Esophagus (tissue), 2 donors: ENCODE data around the gene PLEKHA1. TPM values are rescaled to one million over a fixed set of nuclear protein-coding genes. Genes with fewer than 3 reads are reported as not detected.

Source experiments
- H3K27ac ChIP-seq, 2 donors: one replicate each; pipeline ENCODE4 v1.5.1; 2013; ENCODE audit warnings: low read depth in 2 of 2, mild to moderate bottlenecking in 2 of 2, inconsistent platforms in 1 of 2, low read length in 1 of 2, moderate library complexity in 1 of 2
- H3K27me3 ChIP-seq, 2 donors: one replicate each; pipeline ENCODE4 v1.6.1; 2013; ENCODE audit warnings: low read length in 2 of 2, control low read depth in 1 of 2, mild to moderate bottlenecking in 1 of 2; ENCODE audit not compliant: insufficient read depth in 2 of 2, control insufficient read depth in 1 of 2
- H3K36me3 ChIP-seq, 2 donors: one replicate each; pipeline ENCODE4 v1.6.1; 2013; ENCODE audit warnings: low read length in 1 of 2; ENCODE audit not compliant: control insufficient read depth in 2 of 2, insufficient read depth in 2 of 2
- H3K4me1 ChIP-seq, 2 donors: one replicate each; pipeline ENCODE4 v1.6.1; 2013; ENCODE audit warnings: low read length in 1 of 2; ENCODE audit not compliant: control insufficient read depth in 2 of 2, insufficient read depth in 2 of 2
- H3K4me3 ChIP-seq, 2 donors: one replicate each; pipeline ENCODE4 v1.5.1; 2013; ENCODE audit warnings: low read length in 2 of 2, mild to moderate bottlenecking in 2 of 2, low read depth in 1 of 2, moderate library complexity in 1 of 2
- H3K9me3 ChIP-seq, 2 donors: one replicate each; pipeline ENCODE4 v1.6.1; 2013; ENCODE audit warnings: mild to moderate bottlenecking in 2 of 2, low read depth in 1 of 2, low read length in 1 of 2, moderate library complexity in 1 of 2; ENCODE audit not compliant: control insufficient read depth in 2 of 2, insufficient read depth in 1 of 2
- WGBS, 2 donors: extraction: QIAGEN DNeasy Blood & Tissue Kit; methylation state at CpG; one replicate each; pipeline ENCODE4 v1.1.7; 2013; 5-methylcytosine and 5-hydroxymethylcytosine counted together
- polyA plus RNA-seq, 2 donors: library from polyadenylated mRNA; stranded (reverse); fragments of 200-250 nt; gene quantifications; one replicate each; pipeline ENCODE4 v1.2.3, GENCODE V29; 2013
- donor health status: healthy with polysubstance abuse.
- donor health status: Bipolar disorder and iron deficiency.

Gene PLEKHA1
- polyA plus RNA-seq, 2 donors: 14.8 to 19.8 TPM

DNA sequence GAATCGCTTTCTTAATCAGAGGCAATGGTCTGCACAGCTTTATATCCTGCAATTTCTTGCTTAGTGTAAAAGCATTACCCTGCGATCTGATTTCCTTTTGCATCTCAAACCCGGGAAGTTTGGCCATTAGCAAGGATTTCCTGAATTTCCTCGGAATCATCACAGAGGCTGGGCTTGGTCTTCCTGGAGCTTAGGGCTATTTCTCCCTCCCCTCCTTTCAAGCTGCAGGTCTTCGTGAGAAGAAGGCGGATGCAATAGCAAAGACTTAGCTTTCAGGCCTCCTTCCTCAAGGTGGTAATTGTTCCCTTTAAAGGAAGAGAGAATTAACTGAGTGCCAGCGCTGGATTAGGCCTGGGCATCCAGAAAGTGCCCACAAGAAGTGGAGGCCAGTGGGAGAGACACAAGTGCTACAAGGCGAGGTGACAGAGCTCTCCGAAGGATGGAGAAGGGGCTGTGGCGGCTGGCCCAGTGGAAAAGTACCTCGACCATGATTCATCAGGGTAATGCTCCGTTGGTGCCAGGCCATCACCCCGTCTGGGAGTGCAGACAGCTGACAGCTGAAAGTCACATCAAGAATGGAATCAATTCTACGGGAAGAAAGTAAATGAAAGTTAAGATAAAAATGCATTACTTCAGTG lies 76.0 kb downstream of the PLEKHA1 start:
- no peaks in the 10 kb centered on the region for H3K27me3 ChIP-seq
- no peak overlapping the region for H3K27ac ChIP-seq
- no peaks in the 10 kb centered on the region for H3K4me1 ChIP-seq
- H3K9me3 ChIP-seq: no peaks in the 10 kb centered on the region
- H3K4me3 ChIP-seq: no peak overlapping the region
- H3K36me3 ChIP-seq: no peaks in the 10 kb centered on the region
- 72 to 73% methylated on average over 14 of the region's 14 CpGs for WGBS, 2 donors

DNA sequence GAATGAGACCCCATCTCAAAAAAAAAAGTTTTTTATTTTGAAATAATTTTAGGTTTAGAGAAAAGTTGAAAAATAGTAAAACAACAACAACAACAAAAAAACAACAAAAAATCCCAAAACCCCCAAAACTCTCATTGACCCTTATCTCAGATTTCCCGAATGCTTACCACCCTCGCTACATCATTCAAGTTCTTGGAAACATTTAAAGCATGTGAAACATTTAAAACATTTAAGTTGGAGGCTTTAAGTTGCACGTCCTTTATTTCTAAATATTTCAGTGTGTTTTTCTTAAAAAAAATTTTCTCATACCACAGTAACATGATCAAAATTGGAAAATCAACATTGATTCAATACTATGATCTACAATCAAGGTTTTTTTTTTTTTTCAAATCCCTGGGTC lies 79.6 kb downstream of the PLEKHA1 start:
- Histone ChIP-seq H3K4me3 (no peak overlapping the region), H3K4me1 (peaks cover 0 to 2% of the 10 kb centered on the region in 2 donors), H3K27ac (no peak overlapping the region), H3K9me3 (no peaks in the 10 kb centered on the region), H3K36me3 (no peaks in the 10 kb centered on the region), H3K27me3 (no peaks in the 10 kb centered on the region)
- 92% methylated on average over 3 of the region's 3 CpGs for whole genome bisulfite sequencing, 2 donors

DNA sequence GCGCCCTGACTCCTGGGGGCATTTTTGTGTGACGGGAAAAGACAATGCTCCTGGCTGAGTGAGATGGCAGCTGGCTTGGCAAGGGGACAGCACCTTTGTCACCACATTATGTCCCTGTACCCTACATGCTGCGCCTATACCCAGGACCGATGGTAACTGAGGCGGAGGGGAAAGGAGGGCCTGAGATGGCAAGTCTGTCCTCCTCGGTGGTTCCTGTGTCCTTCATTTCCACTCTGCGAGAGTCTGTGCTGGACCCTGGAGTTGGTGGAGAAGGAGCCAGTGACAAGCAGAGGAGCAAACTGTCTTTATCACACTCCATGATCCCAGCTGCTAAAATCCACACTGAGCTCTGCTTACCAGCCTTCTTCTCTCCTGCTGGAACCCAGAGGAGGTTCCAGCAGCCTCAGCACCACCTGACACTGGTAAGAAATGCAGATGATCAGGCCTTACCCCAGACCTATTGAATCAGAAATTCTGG lies 80.1 kb downstream of the PLEKHA1 start, which contains the start of gene ARMS2:
TSS of gene ARMS2 (plus strand) at position 51 of the 478 bp plus-strand sequence. CDS start at position 126, 75 bp downstream.
- Histone ChIP-seq H3K4me1 (peaks cover 0 to 2% of the 10 kb centered on the region in 2 donors), H3K27ac (no peak within 1 kb of the TSS), H3K27me3 (no peaks in the 10 kb centered on the region), H3K36me3 (no peaks in the 10 kb centered on the region), H3K4me3 (no peak within 1 kb of the TSS), H3K9me3 (no peaks in the 10 kb centered on the region)
- WGBS, 2 donors: 84 to 89% methylated on average over 7 of the region's 7 CpGs

DNA sequence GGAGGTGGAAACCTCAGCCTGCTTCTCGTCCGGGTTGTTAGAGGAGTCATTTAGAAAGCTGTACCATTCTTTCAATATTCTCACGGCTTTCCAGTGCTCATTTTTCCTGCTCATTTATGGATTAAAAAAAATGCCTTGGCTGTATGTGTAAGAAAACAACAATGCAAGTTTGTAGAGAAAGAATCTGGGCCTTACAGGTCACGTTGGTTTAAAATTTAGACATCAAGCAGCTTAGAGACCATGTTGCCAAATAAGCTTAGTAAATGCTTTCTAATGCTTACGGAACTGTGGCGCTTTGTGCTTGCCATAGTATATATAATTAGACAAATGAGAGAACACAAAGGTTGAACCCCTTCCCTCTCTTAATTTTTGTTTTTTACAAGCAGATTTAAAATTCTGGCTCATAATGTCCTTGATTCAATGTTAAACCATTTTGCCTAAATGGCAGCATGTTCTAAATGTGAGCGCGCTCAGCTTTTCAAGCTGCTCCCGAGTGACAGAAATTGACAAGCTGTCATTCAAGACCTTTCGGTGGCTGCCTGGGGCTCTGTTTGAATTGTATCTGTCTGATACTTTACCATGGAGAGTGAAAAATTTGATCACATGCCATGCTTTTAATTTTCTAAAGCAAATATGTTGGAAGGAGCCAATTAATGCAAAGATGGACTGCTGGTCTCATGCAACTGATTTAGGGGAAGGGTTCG lies 81.0 kb downstream of the PLEKHA1 start:
- 86 to 90% methylated on average over 11 of the region's 11 CpGs for WGBS, 2 donors
- Histone ChIP-seq H3K36me3 (no peaks in the 10 kb centered on the region), H3K27ac (no peak overlapping the region), H3K9me3 (no peaks in the 10 kb centered on the region), H3K4me3 (no peak overlapping the region), H3K4me1 (peaks cover 0 to 2% of the 10 kb centered on the region in 2 donors), H3K27me3 (no peaks in the 10 kb centered on the region)

DNA sequence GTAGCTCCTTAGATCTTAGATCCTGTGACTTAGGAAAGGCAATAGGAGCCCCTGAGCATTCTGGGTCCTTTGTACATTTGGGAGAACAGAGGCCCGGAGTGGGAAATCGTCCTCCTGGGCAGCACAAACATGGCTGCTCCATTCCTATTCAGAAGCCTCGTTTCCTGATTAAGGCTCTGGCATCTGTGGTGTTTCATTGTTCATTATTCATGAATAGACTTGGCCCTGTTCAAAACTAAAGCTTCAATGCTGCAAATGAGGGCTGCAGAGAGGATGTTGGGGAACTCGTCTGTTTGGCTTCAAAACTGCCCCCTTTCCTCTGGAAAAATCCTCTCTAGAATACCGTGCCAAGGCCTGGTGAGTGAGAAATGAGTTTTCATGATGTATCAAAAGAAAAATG lies 83.4 kb downstream of the PLEKHA1 start:
- Histone ChIP-seq H3K27me3 (no peaks in the 10 kb centered on the region), H3K36me3 (no peaks in the 10 kb centered on the region), H3K4me1 (peaks cover 3 to 7% of the 10 kb centered on the region in 2 donors), H3K4me3 (no peak overlapping the region), H3K9me3 (no peaks in the 10 kb centered on the region), H3K27ac (no peak overlapping the region)
- 50 to 51% methylated on average over 5 of the region's 5 CpGs for WGBS, 2 donors

DNA sequence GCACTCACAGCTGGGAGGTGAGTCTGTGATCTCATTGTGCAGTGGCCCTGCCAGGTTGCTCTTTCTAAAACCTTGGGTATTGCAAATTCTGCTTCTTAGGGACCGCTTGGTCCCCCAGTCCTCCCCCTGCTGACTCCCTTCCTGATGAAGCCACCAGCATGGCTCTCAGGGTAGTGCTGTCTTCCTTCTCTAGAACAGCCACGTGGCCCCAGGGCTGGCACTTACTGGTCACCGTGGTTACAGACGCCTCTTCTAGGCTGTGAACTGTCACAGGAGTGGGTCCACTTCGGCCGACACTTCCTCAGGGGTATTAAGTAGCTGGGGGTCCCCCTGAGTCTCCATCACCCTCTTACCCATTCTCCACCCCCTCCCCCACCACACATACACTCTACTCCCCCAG lies 84.2 kb downstream of the PLEKHA1 start:
- no peak overlapping the region for H3K4me3 ChIP-seq
- H3K27ac ChIP-seq: no peak overlapping the region
- peaks cover 4 to 7% of the 10 kb centered on the region in 2 donors for H3K4me1 ChIP-seq
- 84 to 87% methylated on average over 6 of the region's 6 CpGs for WGBS, 2 donors
- H3K9me3 ChIP-seq: no peaks in the 10 kb centered on the region
- no peaks in the 10 kb centered on the region for H3K36me3 ChIP-seq
- H3K27me3 ChIP-seq: no peaks in the 10 kb centered on the region

DNA sequence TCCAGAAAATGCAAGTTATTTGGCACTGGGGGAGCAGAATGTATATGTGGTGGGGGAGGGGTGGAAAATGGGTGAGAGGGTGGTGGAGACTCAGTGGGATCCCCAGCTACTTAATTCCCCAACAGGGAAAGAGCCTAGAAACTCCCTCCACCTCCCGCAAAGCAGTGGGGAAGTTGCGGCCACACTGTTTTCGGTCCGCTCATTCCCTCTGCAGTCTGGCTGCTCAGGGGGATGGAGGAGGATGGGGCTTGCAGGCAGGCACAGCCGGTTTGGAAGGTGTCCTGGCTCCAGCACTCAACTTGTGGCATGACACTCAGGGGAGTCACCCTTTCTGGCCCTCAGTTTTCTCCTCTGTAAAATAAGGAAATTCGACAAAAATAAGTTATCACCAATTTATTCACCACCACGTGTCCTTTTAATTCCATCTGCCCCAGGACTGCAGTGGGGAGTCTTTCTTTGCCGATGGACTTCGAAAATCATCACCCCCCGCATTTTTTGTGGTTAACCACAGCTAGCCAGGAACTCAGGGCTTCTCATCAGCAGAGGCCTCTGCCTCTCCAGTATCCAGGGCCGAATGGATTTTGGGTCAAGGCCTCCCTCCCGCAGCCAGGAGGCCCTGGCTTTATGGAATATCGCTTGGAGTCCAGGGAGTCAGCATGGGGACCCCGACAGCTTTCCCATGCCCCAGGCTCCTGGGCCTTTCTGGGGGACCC lies 85.2 kb downstream of the PLEKHA1 start:
- WGBS, 2 donors: 76 to 81% methylated on average over 12 to 14 of the region's 14 CpGs
- H3K27ac ChIP-seq: no peak overlapping the region
- H3K36me3 ChIP-seq: no peaks in the 10 kb centered on the region
- H3K9me3 ChIP-seq: no peaks in the 10 kb centered on the region
- H3K4me1 ChIP-seq: peaks cover 4 to 7% of the 10 kb centered on the region in 2 donors
- H3K27me3 ChIP-seq: no peaks in the 10 kb centered on the region
- H3K4me3 ChIP-seq: no peak overlapping the region

DNA sequence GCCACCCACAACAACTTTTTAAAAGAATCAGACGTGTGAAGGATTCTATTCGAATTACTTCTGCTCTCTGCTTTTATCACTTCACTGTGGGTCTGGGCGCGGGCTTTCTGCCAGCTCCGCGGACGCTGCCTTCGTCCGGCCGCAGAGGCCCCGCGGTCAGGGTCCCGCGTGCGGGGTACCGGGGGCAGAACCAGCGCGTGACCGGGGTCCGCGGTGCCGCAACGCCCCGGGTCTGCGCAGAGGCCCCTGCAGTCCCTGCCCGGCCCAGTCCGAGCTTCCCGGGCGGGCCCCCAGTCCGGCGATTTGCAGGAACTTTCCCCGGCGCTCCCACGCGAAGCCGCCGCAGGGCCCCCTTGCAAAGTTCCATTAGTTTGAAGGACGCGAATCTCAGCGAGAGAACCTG lies 86.4 kb downstream of the PLEKHA1 start:
- peak overlapping the region; percentile 49 to 73 for H3K27ac ChIP-seq
- H3K27me3 ChIP-seq: no peaks in the 10 kb centered on the region
- peaks cover 4 to 7% of the 10 kb centered on the region in 2 donors for H3K4me1 ChIP-seq
- H3K36me3 ChIP-seq: no peaks in the 10 kb centered on the region
- H3K9me3 ChIP-seq: no peaks in the 10 kb centered on the region
- WGBS, 2 donors: 0 to 3% methylated on average over 40 of the region's 40 CpGs
- peak overlapping the region; percentile 61 to 64 for H3K4me3 ChIP-seq

DNA sequence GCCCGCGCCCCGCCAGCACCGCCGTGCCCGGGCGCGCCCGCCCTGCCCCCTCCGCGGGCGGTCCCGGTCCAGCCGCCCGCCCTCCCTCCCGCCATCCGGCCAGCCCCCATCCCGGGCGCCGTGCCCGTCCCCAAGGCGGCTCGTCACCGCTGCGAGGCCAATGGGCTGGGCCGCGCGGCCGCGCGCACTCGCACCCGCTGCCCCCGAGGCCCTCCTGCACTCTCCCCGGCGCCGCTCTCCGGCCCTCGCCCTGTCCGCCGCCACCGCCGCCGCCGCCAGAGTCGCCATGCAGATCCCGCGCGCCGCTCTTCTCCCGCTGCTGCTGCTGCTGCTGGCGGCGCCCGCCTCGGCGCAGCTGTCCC lies 86.8 kb downstream of the PLEKHA1 start, which contains the start of gene HTRA1:
TSS of gene HTRA1 (plus strand) at position 187 of the 362 bp plus-strand sequence. CDS start at position 287, 100 bp downstream.
- Histone ChIP-seq H3K9me3 (no peaks in the 10 kb centered on the region), H3K36me3 (no peaks in the 10 kb centered on the region), H3K27ac (peak within 1 kb of the TSS; percentile 49 to 73), H3K27me3 (no peaks in the 10 kb centered on the region), H3K4me1 (peaks cover 4 to 7% of the 10 kb centered on the region in 2 donors), H3K4me3 (peak within 1 kb of the TSS; percentile 61 to 64)
- WGBS, 2 donors: 1 to 2% methylated on average over 26 to 56 of the region's 56 CpGs
